ENCODE data around the gene CCDC24.

The CCDC24 gene

GRCh38 chr1:43979528-43980254 lies 11.7 kb upstream of the CCDC24 start:
- DNase-seq (ENCODE audit: extremely low read depth in 1 of 2, low read depth in 1 of 2): no peak

- DNase-seq (ENCODE audit: extremely low read depth in 1 of 2, low read depth in 1 of 2): no peak
Measured at GRCh38 chr1:43980255-43981134, 10.9 kb upstream of the CCDC24 start.

- no peak for DNase-seq (ENCODE audit: extremely low read depth in 1 of 2, low read depth in 1 of 2)
Measured at GRCh38 chr1:43981135-43981491, 10.3 kb upstream of the CCDC24 start.

- no peak for DNase-seq (ENCODE audit: extremely low read depth in 1 of 2, low read depth in 1 of 2)
Measured at GRCh38 chr1:43981636-43982035, 9.8 kb upstream of the CCDC24 start.

GRCh38 chr1:43982241-43982640 lies 9.2 kb upstream of the CCDC24 start:
- DNase-seq (ENCODE audit: extremely low read depth in 1 of 2, low read depth in 1 of 2): no peak

- DNase-seq (ENCODE audit: extremely low read depth in 1 of 2, low read depth in 1 of 2): no peak
Measured at GRCh38 chr1:43982808-43983207, 8.6 kb upstream of the CCDC24 start.

- DNase-seq (ENCODE audit: extremely low read depth in 1 of 2, low read depth in 1 of 2): no peak
Measured at GRCh38 chr1:43983253-43983899, 8.0 kb upstream of the CCDC24 start.

- DNase-seq (ENCODE audit: extremely low read depth in 1 of 2, low read depth in 1 of 2): no peak
Measured at GRCh38 chr1:43984855-43985254, 6.5 kb upstream of the CCDC24 start.

- DNase-seq (ENCODE audit: extremely low read depth in 1 of 2, low read depth in 1 of 2): no peak
Measured at GRCh38 chr1:43985984-43986595, 5.3 kb upstream of the CCDC24 start.

GRCh38 chr1:43986712-43987111 lies 4.7 kb upstream of the CCDC24 start:
- DNase-seq (ENCODE audit: extremely low read depth in 1 of 2, low read depth in 1 of 2): no peak

GRCh38 chr1:43987159-43987902 lies 4.1 kb upstream of the CCDC24 start:
- DNase-seq (ENCODE audit: extremely low read depth in 1 of 2, low read depth in 1 of 2): no peak

GRCh38 chr1:43990271-43991199 lies 864 bp upstream of the CCDC24 start:
- no peak for DNase-seq (ENCODE audit: extremely low read depth in 1 of 2, low read depth in 1 of 2)

GRCh38 chr1:43991200-43991475 lies 261 bp upstream of the CCDC24 start:
- no peak for DNase-seq (ENCODE audit: extremely low read depth in 1 of 2, low read depth in 1 of 2)

- DNase-seq (ENCODE audit: extremely low read depth in 1 of 2, low read depth in 1 of 2): no peak
Measured at GRCh38 chr1:43992232-43992995, 1.0 kb downstream of the CCDC24 start.

GRCh38 chr1:43993206-43993914 lies 2.0 kb downstream of the CCDC24 start:
- DNase-seq (ENCODE audit: extremely low read depth in 1 of 2, low read depth in 1 of 2): no peak

GRCh38 chr1:43994071-43994470 lies 2.7 kb downstream of the CCDC24 start:
- DNase-seq (ENCODE audit: extremely low read depth in 1 of 2, low read depth in 1 of 2): no peak

GRCh38 chr1:43994794-43995790 lies 3.7 kb downstream of the CCDC24 start:
- no peak for DNase-seq (ENCODE audit: extremely low read depth in 1 of 2, low read depth in 1 of 2)

Data from stimulated activated CD8-positive, alpha-beta memory T cell treated with anti-CD3 and anti-CD28 coated beads, Interleukin-7, amount 100 ng/mL, for 48 hours (primary cell).